SK-N-SH treated with all-trans-retinoic acid at 6 μM for 48 hours (cell line): ENCODE results near the gene CCL11.

Source experiments
- CREB5 ChIP-seq: fragments of 250-450 bp; sonication (Bioruptor Pico); IDR thresholded peaks from 2 replicates; pipeline ENCODE4 v1.5.1; 2020; ENCODE audit warnings: low read depth, mild to moderate bottlenecking, moderate library complexity
- CSDC2 ChIP-seq: fragments of 250-450 bp; sonication (Bioruptor Pico); IDR thresholded peaks from 2 replicates; pipeline ENCODE4 v1.5.0; 2020; ENCODE audit warnings: mild to moderate bottlenecking, moderate library complexity
- ISL1 ChIP-seq: fragments of 250-450 bp; sonication (Bioruptor Pico); IDR thresholded peaks from 2 replicates; pipeline ENCODE4 v2.1.2; 2022; ENCODE audit warnings: mild to moderate bottlenecking, moderate library complexity
- OSR1 ChIP-seq: fragments of 250-450 bp; sonication (Bioruptor Pico); IDR thresholded peaks from 2 replicates; pipeline ENCODE4 v1.8.0; 2022; ENCODE audit warnings: moderate library complexity, mild to moderate bottlenecking, inconsistent platforms
- PATZ1 ChIP-seq: fragments of 250-450 bp; sonication (Bioruptor Pico); IDR thresholded peaks from 2 replicates; pipeline ENCODE4 v1.8.0; 2020; ENCODE audit warnings: mild to moderate bottlenecking, moderate library complexity, borderline replicate concordance
- POU6F1 ChIP-seq: fragments of 250-450 bp; sonication (Bioruptor Pico); IDR thresholded peaks from 2 replicates; pipeline ENCODE4 v1.8.0; 2021; ENCODE audit warnings: low read depth, mild to moderate bottlenecking, moderate library complexity, borderline replicate concordance
- RARB ChIP-seq: fragments of 250-450 bp; sonication (Bioruptor Pico); IDR thresholded peaks from 2 replicates; pipeline ENCODE4 v1.8.0; 2021; ENCODE audit warnings: mild to moderate bottlenecking, moderate library complexity
- SNAI2 ChIP-seq: fragments of 250-450 bp; sonication (Bioruptor Pico); IDR thresholded peaks from 2 replicates; pipeline ENCODE4 v1.5.0; 2020; ENCODE audit warnings: mild to moderate bottlenecking, moderate library complexity
- ZC3H10 ChIP-seq: fragments of 250-450 bp; sonication (Bioruptor Pico); IDR thresholded peaks from 2 replicates; pipeline ENCODE4 v1.5.1; 2021; ENCODE audit warnings: mild to moderate bottlenecking, moderate library complexity
- ZFP3 ChIP-seq: fragments of 250-450 bp; sonication (Bioruptor Pico); IDR thresholded peaks from 2 replicates; pipeline ENCODE4 v1.5.0; 2020; ENCODE audit warnings: mild to moderate bottlenecking, moderate library complexity
- ZFP30 ChIP-seq: fragments of 450-650 bp; formaldehyde crosslinking; IDR thresholded peaks from 2 replicates; pipeline ENCODE4 v1.5.0; 2022; ENCODE audit warnings: mild to moderate bottlenecking, moderate library complexity
- ZNF565 ChIP-seq: fragments of 450-650 bp; formaldehyde crosslinking; conservative IDR thresholded peaks from 2 replicates; pipeline ENCODE4 v1.5.0; 2020; ENCODE audit warnings: low read depth, mild to moderate bottlenecking, moderate library complexity

- no peak for TF ChIP-seq RARB (CRISPR knock-in tag)
- no peak for TF ChIP-seq POU6F1 (CRISPR knock-in tag)
- TF ChIP-seq ZFP30 (CRISPR knock-in tag): no peak
- TF ChIP-seq ZFP3: no peak
- no peak for TF ChIP-seq SNAI2 (CRISPR knock-in tag)
- TF ChIP-seq ISL1 (CRISPR knock-in tag): no peak
- TF ChIP-seq ZC3H10 (CRISPR knock-in tag): no peak
- no peak for TF ChIP-seq CREB5 (CRISPR knock-in tag)
- no peak for TF ChIP-seq PATZ1 (CRISPR knock-in tag)
- TF ChIP-seq CSDC2 (CRISPR knock-in tag): no peak
- no peak for TF ChIP-seq ZNF565 (CRISPR knock-in tag)
- no peak for TF ChIP-seq OSR1 (CRISPR knock-in tag)
Observed at GRCh38 chr17:34337701-34338100, 52.2 kb downstream of the CCL11 start.
